ENCODE data around the gene CEACAM6.

- TF ChIP-seq CTCF (IDR thresholded peaks at IDR 0.05) (no peak), ZFX (IDR thresholded peaks at IDR 0.05; ENCODE audit: borderline replicate concordance) (no peak)
These were observed 55.7 kb downstream of the CEACAM6 start for GRCh38 chr19:41811036-41811435.
